ENCODE measurements around the gene ARHGAP44. TPM values are rescaled to one million over a fixed set of nuclear protein-coding genes. Genes with fewer than 3 reads are reported as not detected.

The ARHGAP44 gene
- total RNA-seq, 1 donor from 2014 or later, result 6.5 TPM

- Mint-ChIP-seq H3K4me1 (peaks cover 9% of the 10 kb centered on the region), H3K27ac (ENCODE audit: unreplicated experiment) (no peak overlapping the region), H3K36me3 (ENCODE audit: low read depth) (peaks cover 20% of the 10 kb centered on the region), H3K4me3 (no peak overlapping the region), H3K27me3 (ENCODE audit: low read depth) (no peaks in the 10 kb centered on the region), H3K9me3 (peaks cover 6% of the 10 kb centered on the region)
- DNase-seq (ENCODE audit: low read depth, low spot score), result no peak
- no peak for TF ChIP-seq CTCF (conservative IDR thresholded peaks at IDR 0.05)
These were observed 107.0 kb downstream of the ARHGAP44 start for GRCh38 chr17:12896180-12896785.

- no peak for DNase-seq (ENCODE audit: low read depth, low spot score)
- H3K9me3 Mint-ChIP-seq, result no peaks in the 10 kb centered on the region
- TF ChIP-seq CTCF (conservative IDR thresholded peaks at IDR 0.05), result no peak
- no peaks in the 10 kb centered on the region for H3K27me3 Mint-ChIP-seq (ENCODE audit: low read depth)
- no peak overlapping the region for H3K4me3 Mint-ChIP-seq
- H3K36me3 Mint-ChIP-seq (ENCODE audit: low read depth), result peaks cover 20% of the 10 kb centered on the region
- no peak overlapping the region for H3K27ac Mint-ChIP-seq (ENCODE audit: unreplicated experiment)
- H3K4me1 Mint-ChIP-seq, result peaks cover 9% of the 10 kb centered on the region
These were observed 108.8 kb downstream of the ARHGAP44 start for GRCh38 chr17:12898110-12898509.

- no peak overlapping the region for H3K27ac Mint-ChIP-seq (ENCODE audit: unreplicated experiment)
- no peak for TF ChIP-seq CTCF (conservative IDR thresholded peaks at IDR 0.05)
- H3K9me3 Mint-ChIP-seq, result peaks cover 3% of the 10 kb centered on the region
- H3K4me1 Mint-ChIP-seq, result no peaks in the 10 kb centered on the region
- peaks cover 20% of the 10 kb centered on the region for H3K36me3 Mint-ChIP-seq (ENCODE audit: low read depth)
- H3K4me3 Mint-ChIP-seq, result no peak overlapping the region
- H3K27me3 Mint-ChIP-seq (ENCODE audit: low read depth), result no peaks in the 10 kb centered on the region
- no peak for DNase-seq (ENCODE audit: low read depth, low spot score)
These were observed 110.3 kb downstream of the ARHGAP44 start for GRCh38 chr17:12899604-12900003.

GRCh38 chr17:12900474-12900873, 111.2 kb downstream of the ARHGAP44 start:
- H3K4me1 Mint-ChIP-seq, result no peaks in the 10 kb centered on the region
- H3K9me3 Mint-ChIP-seq, result peaks cover 3% of the 10 kb centered on the region
- TF ChIP-seq CTCF (conservative IDR thresholded peaks at IDR 0.05), result no peak
- no peaks in the 10 kb centered on the region for H3K27me3 Mint-ChIP-seq (ENCODE audit: low read depth)
- no peak for DNase-seq (ENCODE audit: low read depth, low spot score)
- no peak overlapping the region for H3K27ac Mint-ChIP-seq (ENCODE audit: unreplicated experiment)
- no peak overlapping the region for H3K4me3 Mint-ChIP-seq
- H3K36me3 Mint-ChIP-seq (ENCODE audit: low read depth), result peaks cover 20% of the 10 kb centered on the region

GRCh38 chr17:12902046-12902445, 112.7 kb downstream of the ARHGAP44 start:
- DNase-seq (ENCODE audit: low read depth, low spot score), result no peak
- Mint-ChIP-seq H3K4me1 (no peaks in the 10 kb centered on the region), H3K9me3 (peaks cover 4% of the 10 kb centered on the region), H3K27ac (ENCODE audit: unreplicated experiment) (no peak overlapping the region), H3K36me3 (ENCODE audit: low read depth) (peaks cover 24% of the 10 kb centered on the region), H3K4me3 (no peak overlapping the region), H3K27me3 (ENCODE audit: low read depth) (no peaks in the 10 kb centered on the region)
- TF ChIP-seq CTCF (conservative IDR thresholded peaks at IDR 0.05), result no peak
